GM21737 (cell line): ENCODE measurements around the gene CPNE7.

Experiments
- ATAC-seq: cut with Tn5 transposase; IDR thresholded peaks from one replicate; pipeline ENCODE4 v1.9.1; 2021; ENCODE audit warnings: mild to moderate bottlenecking, moderate library complexity; ENCODE audit not compliant: unreplicated experiment

Gene CPNE7

DNA sequence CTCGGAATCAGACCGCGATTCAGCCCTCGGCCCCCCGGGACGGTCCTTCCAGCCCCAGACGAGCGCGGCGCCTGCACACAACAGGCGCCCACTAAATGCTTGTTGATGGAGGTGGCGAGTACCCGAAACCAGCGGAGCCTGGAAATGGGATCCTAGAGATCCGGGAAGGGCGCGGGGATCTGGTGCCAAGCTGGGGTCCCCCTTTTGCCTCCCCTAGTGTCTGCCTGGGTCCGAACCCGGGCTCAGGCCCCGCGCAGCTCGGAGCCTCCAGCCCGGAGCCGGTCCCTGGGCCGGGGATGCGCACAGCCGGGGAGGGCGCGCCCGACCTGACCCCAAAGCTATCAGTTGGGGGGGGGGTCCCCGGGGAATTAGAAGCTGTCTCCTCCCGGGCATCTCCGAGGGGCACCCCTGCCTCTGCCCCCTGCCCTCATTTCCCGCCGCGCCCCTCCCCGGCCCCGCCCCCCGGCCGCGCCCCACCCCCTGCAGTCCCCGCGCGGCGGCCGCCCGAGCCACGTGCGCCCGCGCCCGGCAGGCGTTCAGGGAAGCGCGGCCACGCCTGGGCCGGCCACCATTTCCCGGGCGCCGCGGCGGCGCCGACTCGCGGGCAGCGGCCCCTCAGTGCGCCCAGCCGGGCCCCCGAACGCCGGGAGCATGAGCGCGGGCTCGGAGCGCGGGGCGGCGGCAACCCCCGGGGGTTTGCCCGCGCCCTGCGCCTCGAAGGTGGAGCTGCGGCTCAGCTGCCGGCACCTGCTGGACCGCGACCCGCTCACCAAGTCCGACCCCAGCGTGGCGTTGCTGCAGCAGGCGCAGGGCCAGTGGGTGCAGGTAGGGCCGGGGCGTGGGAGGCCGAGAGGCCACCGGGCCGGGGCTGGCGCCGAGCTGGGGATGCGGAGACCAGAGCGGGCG lies at the start of gene CPNE7:
TSS of gene CPNE7 (plus strand) at position 512 of the 906 bp plus-strand sequence. CDS start at position 652, 140 bp downstream.
- ATAC-seq: no peak

DNA sequence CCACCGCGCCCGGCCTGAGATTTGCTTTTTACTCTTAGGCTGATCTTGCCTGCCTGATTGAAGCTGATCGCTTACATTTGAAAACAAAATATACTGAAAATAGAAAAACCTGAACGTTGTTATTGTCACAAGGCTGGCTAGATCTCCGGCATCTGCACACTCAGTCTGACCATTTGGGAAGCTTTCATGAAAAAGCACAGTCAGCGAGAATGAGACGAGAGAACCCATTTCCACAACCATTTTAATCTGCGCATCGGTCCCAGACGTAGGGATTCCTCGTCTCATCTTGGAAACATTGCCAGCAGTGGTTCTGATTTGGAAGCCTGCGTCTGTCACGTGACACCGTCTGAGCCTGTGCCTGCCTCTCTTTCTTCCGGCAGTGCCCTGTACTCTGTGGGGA lies 46.5 kb upstream of the CPNE7 start:
- ATAC-seq: no peak

- no peak for ATAC-seq
Observed at GRCh38 chr16:89530401-89531381, 44.9 kb upstream of the CPNE7 start.

GRCh38 chr16:89531821-89532526 lies 43.6 kb upstream of the CPNE7 start:
- ATAC-seq: no peak

GRCh38 chr16:89534252-89534756 lies 41.3 kb upstream of the CPNE7 start:
- no peak for ATAC-seq

DNA sequence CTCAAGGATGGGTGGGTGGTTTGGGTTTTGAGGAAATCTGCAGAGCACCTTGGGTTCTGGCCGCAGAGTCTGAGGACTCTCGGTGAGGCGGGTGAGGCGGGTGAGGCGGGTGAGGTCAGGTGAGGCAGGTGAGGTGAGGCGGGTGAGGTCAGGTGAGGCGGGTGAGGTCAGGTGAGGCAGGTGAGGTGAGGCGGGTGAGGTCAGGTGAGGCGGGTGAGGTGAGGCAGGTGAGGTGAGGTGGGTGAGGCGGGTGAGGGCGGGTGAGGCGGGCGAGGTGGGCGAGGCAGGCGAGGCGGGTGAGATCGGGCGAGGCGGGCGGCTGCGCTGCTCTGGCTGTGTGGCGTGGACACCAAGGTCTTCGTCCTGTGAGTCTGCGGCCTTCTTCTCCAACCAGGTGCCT lies 39.2 kb upstream of the CPNE7 start:
- ATAC-seq: no peak

DNA sequence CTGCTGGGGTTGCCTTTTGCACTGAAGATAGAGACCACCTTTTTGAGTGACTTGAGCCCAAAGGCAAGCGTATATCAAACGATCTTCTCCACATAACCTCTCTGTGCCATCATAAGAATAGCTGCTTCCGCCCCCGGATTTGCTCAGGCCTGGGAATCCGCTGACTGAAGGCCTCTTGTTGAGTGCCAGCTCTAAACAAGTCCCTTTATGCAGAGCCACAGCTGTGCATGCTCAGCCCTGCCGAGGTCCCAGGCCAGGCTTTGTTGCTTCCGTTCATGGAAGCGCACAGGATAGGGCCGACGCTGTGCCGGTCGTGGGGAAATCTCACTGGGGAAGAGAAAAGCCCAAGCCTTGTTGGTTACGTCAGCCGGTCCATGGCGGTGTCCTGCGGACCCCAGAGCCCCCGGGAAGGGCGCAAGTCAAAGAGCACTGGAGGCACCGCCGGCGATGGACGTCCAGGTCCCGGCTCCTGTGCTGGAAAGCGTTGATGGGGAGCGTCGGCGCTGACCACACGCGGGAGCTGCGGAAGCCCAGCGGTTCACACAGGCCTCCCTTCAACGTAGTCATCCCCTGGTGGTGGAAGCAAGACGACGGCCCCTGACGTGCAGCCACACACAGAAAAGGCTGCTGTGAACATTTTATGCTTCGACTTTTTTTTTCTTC lies 38.5 kb upstream of the CPNE7 start:
- no peak for ATAC-seq

- no peak for ATAC-seq
Observed at GRCh38 chr16:89537549-89537925, 38.0 kb upstream of the CPNE7 start.

- no peak for ATAC-seq
Observed at GRCh38 chr16:89538286-89538685, 37.3 kb upstream of the CPNE7 start.

GRCh38 chr16:89540557-89540956 lies 35.0 kb upstream of the CPNE7 start:
- no peak for ATAC-seq

DNA sequence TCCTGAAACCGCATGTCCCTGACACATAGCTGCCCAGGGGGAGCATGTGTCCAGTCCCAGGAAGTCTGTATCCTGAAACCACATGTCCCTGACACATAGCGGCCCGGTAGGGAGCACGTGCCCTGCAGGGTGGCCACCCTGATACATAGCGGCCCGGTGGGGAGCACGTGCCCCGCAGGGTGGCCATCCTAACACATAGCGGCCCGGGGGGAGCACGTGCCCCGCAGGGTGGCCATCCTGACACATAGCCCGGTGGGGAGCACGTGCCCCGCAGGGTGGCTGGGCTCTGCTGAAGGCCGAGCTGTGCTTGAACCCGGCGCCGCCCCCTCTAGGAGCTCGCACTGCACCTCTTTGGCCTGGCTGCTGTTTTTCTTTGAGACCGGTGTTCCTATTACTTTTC lies 33.8 kb upstream of the CPNE7 start:
- ATAC-seq: no peak

- ATAC-seq: no peak
Observed at GRCh38 chr16:89544113-89544512, 31.4 kb upstream of the CPNE7 start.

- no peak for ATAC-seq
Observed at GRCh38 chr16:89544713-89545043, 30.9 kb upstream of the CPNE7 start.

DNA sequence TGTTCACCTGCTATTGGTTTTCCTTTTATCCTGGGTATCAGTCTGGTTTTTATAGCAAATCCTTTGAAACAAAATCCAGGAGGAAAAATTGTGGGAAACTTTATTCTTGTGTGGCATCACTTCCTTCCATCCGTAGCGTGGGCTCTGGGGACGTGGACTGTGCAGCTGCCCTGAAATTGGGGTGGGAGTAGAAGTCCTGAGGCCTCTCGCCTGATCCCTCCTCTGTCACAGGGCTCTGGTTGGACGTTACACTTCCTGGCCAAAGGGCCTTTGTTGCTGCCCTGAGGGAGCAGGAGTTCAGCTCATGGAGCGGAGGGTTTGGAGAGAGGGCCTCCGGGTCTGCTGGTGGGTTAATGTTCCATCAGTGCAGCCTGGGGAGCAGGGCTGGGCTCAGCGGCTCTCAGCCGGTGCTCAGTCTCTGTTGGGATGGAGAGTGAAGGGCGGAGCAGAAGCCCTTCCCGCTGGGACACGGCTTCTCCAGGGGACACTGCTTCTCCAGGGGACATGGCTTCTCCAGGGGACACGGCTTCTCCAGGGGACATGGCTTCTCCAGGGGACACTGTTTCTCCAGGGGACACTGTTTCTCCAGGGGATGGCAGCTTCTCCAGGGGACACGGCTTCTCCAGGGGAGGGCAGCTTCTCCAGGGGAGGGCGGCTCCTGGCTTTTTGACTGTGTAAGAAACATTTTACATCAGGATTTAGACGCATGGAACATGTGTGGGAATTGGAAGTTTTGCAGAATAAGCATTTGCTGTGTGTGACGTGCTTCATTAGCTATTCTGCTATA lies 30.3 kb upstream of the CPNE7 start:
- no peak for ATAC-seq

- ATAC-seq: no peak
Observed at GRCh38 chr16:89545831-89546574, 29.6 kb upstream of the CPNE7 start.

DNA sequence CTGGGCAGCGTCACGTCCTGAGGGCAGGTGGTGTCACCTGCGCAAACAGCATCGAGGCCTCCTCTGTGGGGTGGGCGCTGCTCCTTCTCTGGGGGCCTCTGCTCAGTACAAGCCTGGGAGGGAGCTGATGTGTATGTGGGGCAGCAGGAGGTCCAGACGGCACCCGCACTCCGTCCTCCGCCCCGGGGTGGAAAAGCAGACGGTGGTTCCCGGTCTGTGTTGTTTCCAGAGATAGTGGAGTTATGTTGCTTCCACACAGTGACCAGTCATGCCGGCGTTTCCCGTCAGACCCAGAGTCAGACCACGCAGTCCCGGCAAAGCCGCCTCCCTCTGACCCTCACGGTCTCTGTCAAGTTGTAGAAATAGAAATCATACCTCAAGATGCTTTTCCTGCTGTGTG lies 28.8 kb upstream of the CPNE7 start:
- ATAC-seq: no peak

GRCh38 chr16:89547291-89547690 lies 28.3 kb upstream of the CPNE7 start:
- ATAC-seq: no peak

GRCh38 chr16:89547860-89548259 lies 27.7 kb upstream of the CPNE7 start:
- ATAC-seq: no peak
